Stimulated activated CD8-positive, alpha-beta memory T cell treated with anti-CD3 and anti-CD28 coated beads, Interleukin-4, amount 100 ng/mL, for 1 hour (primary cell): ENCODE measurements around the gene HOXC4.
"Not testable (repeated sequence)": the region's sequence is repeated elsewhere in the genome, so short reads cannot be mapped to it uniquely, and the experiment has no call there.

Source experiments
- DNase-seq, 2 donors: peaks; one replicate each; pipeline ENCODE4 v3.0.0-alpha.2; 2020; ENCODE audit warnings: low read depth in 2 of 2, low spot score in 1 of 2

The HOXC4 gene

GRCh38 chr12:54039417-54040147, 14.1 kb upstream of the HOXC4 start:
- no peak for DNase-seq

GRCh38 chr12:54040148-54040494, 13.5 kb upstream of the HOXC4 start:
- no peak for DNase-seq

GRCh38 chr12:54040648-54041047, 13.0 kb upstream of the HOXC4 start:
- no peak for DNase-seq

GRCh38 chr12:54041097-54041690, 12.4 kb upstream of the HOXC4 start:
- DNase-seq: no peak

GRCh38 chr12:54042033-54042432, 11.6 kb upstream of the HOXC4 start:
- DNase-seq: not testable (repeated sequence)

- no peak for DNase-seq
Measured at GRCh38 chr12:54042970-54043853, 10.4 kb upstream of the HOXC4 start.

- no peak for DNase-seq
Measured at GRCh38 chr12:54044425-54045103, 9.1 kb upstream of the HOXC4 start.

- no peak for DNase-seq
Measured at GRCh38 chr12:54045401-54045800, 8.2 kb upstream of the HOXC4 start.

GRCh38 chr12:54045868-54046521, 7.6 kb upstream of the HOXC4 start:
- DNase-seq: no peak

- no peak for DNase-seq
Measured at GRCh38 chr12:54046809-54047159, 6.9 kb upstream of the HOXC4 start.

GRCh38 chr12:54047160-54047963, 6.3 kb upstream of the HOXC4 start:
- no peak for DNase-seq

- no peak for DNase-seq
Measured at GRCh38 chr12:54047964-54048303, 5.7 kb upstream of the HOXC4 start.

- no peak for DNase-seq
Measured at GRCh38 chr12:54048406-54049093, 5.1 kb upstream of the HOXC4 start.

GRCh38 chr12:54049108-54049507, 4.5 kb upstream of the HOXC4 start:
- no peak for DNase-seq

GRCh38 chr12:54050482-54050810, 3.2 kb upstream of the HOXC4 start:
- no peak for DNase-seq

- no peak for DNase-seq
Measured at GRCh38 chr12:54051026-54051842, 2.4 kb upstream of the HOXC4 start.

- DNase-seq: no peak
Measured at GRCh38 chr12:54051874-54052437, 1.7 kb upstream of the HOXC4 start.

GRCh38 chr12:54052438-54053002, 1.1 kb upstream of the HOXC4 start:
- DNase-seq: no peak
